Measurements from ENCODE around the gene SND1.

GRCh38 chr7:127657500-127657899, 5.5 kb downstream of the SND1 start:
- TF ChIP-seq CTCF (conservative IDR thresholded peaks at IDR 0.05; ENCODE audit: low read depth, low read length): no peak
- no peak for TF ChIP-seq MAFK (IDR thresholded peaks at IDR 0.05; ENCODE audit: low read depth, low read length)
- no peak for TF ChIP-seq RCOR1 (IDR thresholded peaks at IDR 0.05; ENCODE audit: insufficient replicate concordance, low read length)
- no peak for TF ChIP-seq POLR2A (IDR thresholded peaks at IDR 0.05; ENCODE audit: low read depth, low read length)
- no peak for TF ChIP-seq RAD21 (IDR thresholded peaks at IDR 0.05; ENCODE audit: low read length)
- TF ChIP-seq RFX5 (IDR thresholded peaks at IDR 0.05; ENCODE audit: low read depth, low read length): no peak
- no peak for TF ChIP-seq SMC3 (IDR thresholded peaks at IDR 0.05; ENCODE audit: low read depth, low read length)
- no peak for TF ChIP-seq CEBPB (IDR thresholded peaks at IDR 0.05; ENCODE audit: low read depth, low read length)
